Prostate gland (tissue), 2 donors: ENCODE data around the gene DCDC1. TPM values are rescaled to one million over a fixed set of nuclear protein-coding genes. Genes with fewer than 3 reads are reported as not detected.
A peak's percentile ranks its signal among the peaks of the same experiment; 100 is the strongest.

Source experiments
- DNase-seq: peaks from one replicate; pipeline ENCODE4 v3.0.0-alpha.2; 2019; ENCODE audit warnings: low spot score
- H3K27ac ChIP-seq, 2 donors: fragments of 200-600 bp; sonication (generic); 2 replicates each; pipeline ENCODE4 v1.5.1; 2017 to 2019
- H3K27me3 ChIP-seq: fragments of 200-600 bp; sonication (generic); replicated peaks from 2 replicates; pipeline ENCODE4 v1.5.1; 2019; ENCODE audit not compliant: insufficient read depth
- H3K36me3 ChIP-seq, 2 donors: fragments of 200-600 bp; sonication (generic); 1 replicate in 1 of 2; 2 replicates in 1 of 2; pipeline versions ENCODE4 v1.5.1 to v1.8.1; 2017 to 2019
- H3K4me1 ChIP-seq: fragments of 200-600 bp; sonication (generic); replicated peaks from 2 replicates; pipeline ENCODE4 v1.5.1; 2019
- H3K4me3 ChIP-seq, 2 donors: fragments of 200-600 bp; sonication (generic); 2 replicates each; pipeline ENCODE4 v1.5.1; 2017 to 2019
- H3K9me3 ChIP-seq: fragments of 200-600 bp; sonication (generic); 2 replicates; pipeline ENCODE4 v1.5.1; 2017
- CTCF ChIP-seq, 4 experiments: fragments of 200-600 bp in 2 of 4; fragments of 450-650 bp in 2 of 4; sonication (generic) in 2 of 4; IDR thresholded peaks; 1 replicate in 3 of 4; 2 replicates in 1 of 4; pipeline ENCODE4 v1.5.1; 2016 to 2019; ENCODE audit warnings: antibody characterized with exemption in 4 of 4, mild to moderate bottlenecking in 2 of 4, moderate library complexity in 2 of 4
- POLR2A ChIP-seq: fragments of 450-650 bp; IDR thresholded peaks from one replicate; pipeline ENCODE4 v1.6.1; 2016; ENCODE audit warnings: antibody characterized with exemption, mild to moderate bottlenecking
- POLR2AphosphoS5 ChIP-seq: sonication (generic); formaldehyde crosslinking; IDR thresholded peaks from one replicate; pipeline ENCODE4 v1.6.1; 2017; ENCODE audit warnings: antibody characterized with exemption
- WGBS: methylation state at CpG from one replicate; pipeline ENCODE4 v1.1.5; 2018; 5-methylcytosine and 5-hydroxymethylcytosine counted together
- intact Hi-C: fragments of 100-400 bp; cut with DNase I; formaldehyde crosslinking; loops from one replicate; pipeline ENCODE4 v1.14.2; 2022
- total RNA-seq, 2 donors: library from RNA; depleted of rRNA; stranded (reverse); fragments of >200 nt; gene quantifications; one replicate each; pipeline ENCODE4 v1.1.0, GENCODE V29; 2016

The DCDC1 gene
- total RNA-seq, 2 donors from 2014 or later = 0.36 to 2.5 TPM

GRCh38 chr11:31414338-31414737, 44.8 kb upstream of the DCDC1 start:
- 75% methylated on average over 3 of the region's 3 CpGs for WGBS
- DNase-seq = no peak
- TF ChIP-seq POLR2AphosphoS5 (no peak), POLR2A (no peak)
- intact Hi-C loops = no loop called here
- Histone ChIP-seq H3K27me3 (no peaks in the 10 kb centered on the region), H3K4me1 (no peaks in the 10 kb centered on the region), H3K27ac (no peak overlapping the region), H3K36me3 (no peaks in the 10 kb centered on the region), H3K4me3 (no peak overlapping the region), H3K9me3 (no peaks in the 10 kb centered on the region)

GRCh38 chr11:31412946-31413345, 43.4 kb upstream of the DCDC1 start:
- Histone ChIP-seq H3K36me3 (no peaks in the 10 kb centered on the region), H3K4me1 (no peaks in the 10 kb centered on the region), H3K4me3 (no peak overlapping the region), H3K27ac (no peak overlapping the region), H3K9me3 (no peaks in the 10 kb centered on the region), H3K27me3 (no peaks in the 10 kb centered on the region)
- no peak for DNase-seq
- TF ChIP-seq POLR2AphosphoS5 = no peak
- no peak for TF ChIP-seq POLR2A
- TF ChIP-seq CTCF (IDR thresholded peaks at IDR 0.05) = no peak
- over 99% methylated on average over 2 of the region's 2 CpGs for WGBS
- intact Hi-C loops = no loop called here

- intact Hi-C loops = no loop called here
- WGBS = 98% methylated on average over 2 of the region's 2 CpGs
- H3K9me3 ChIP-seq = no peaks in the 10 kb centered on the region
These were observed 38.7 kb upstream of the DCDC1 start for GRCh38 chr11:31408201-31408600.

GRCh38 chr11:31404614-31405013, 35.1 kb upstream of the DCDC1 start:
- no peak for DNase-seq
- TF ChIP-seq POLR2AphosphoS5 (no peak), CTCF (IDR thresholded peaks at IDR 0.05) (no peak), POLR2A (no peak)
- Histone ChIP-seq H3K9me3 (no peaks in the 10 kb centered on the region), H3K4me1 (no peaks in the 10 kb centered on the region), H3K27ac (no peak overlapping the region), H3K36me3 (no peaks in the 10 kb centered on the region), H3K4me3 (no peak overlapping the region), H3K27me3 (no peaks in the 10 kb centered on the region)
- intact Hi-C loops = no loop called here

More at GRCh38 chr11:31408201-31408600, 38.7 kb upstream of the DCDC1 start:
- Histone ChIP-seq H3K4me1 (no peaks in the 10 kb centered on the region), H3K27ac (no peak overlapping the region), H3K4me3 (no peak overlapping the region), H3K36me3 (no peaks in the 10 kb centered on the region), H3K27me3 (no peaks in the 10 kb centered on the region)
- DNase-seq = no peak
- TF ChIP-seq POLR2A (no peak), CTCF (IDR thresholded peaks at IDR 0.05) (no peak), POLR2AphosphoS5 (no peak)

GRCh38 chr11:31397239-31397834, 27.8 kb upstream of the DCDC1 start:
- intact Hi-C loops = loop anchor here (10.0 kb wide), 1 partner anchor 777 kb away; no protein-coding TSS in a partner anchor
- DNase-seq = no peak
- no peak overlapping the region for H3K27ac ChIP-seq

More at GRCh38 chr11:31397239-31397834, 27.8 kb upstream of the DCDC1 start:
- no peak overlapping the region for H3K4me3 ChIP-seq
- 57% methylated on average over 5 of the region's 5 CpGs for WGBS
- no peaks in the 10 kb centered on the region for H3K27me3 ChIP-seq
- H3K4me1 ChIP-seq = no peaks in the 10 kb centered on the region
- H3K36me3 ChIP-seq = no peaks in the 10 kb centered on the region
- no peak for TF ChIP-seq POLR2AphosphoS5
- peak in 3 of 4 experiments; percentile 34 to 47 (median 39) for TF ChIP-seq CTCF (IDR thresholded peaks at IDR 0.05)
- TF ChIP-seq POLR2A = no peak
- no peaks in the 10 kb centered on the region for H3K9me3 ChIP-seq
